Activated naive CD8-positive, alpha-beta T cell treated with anti-CD3 and anti-CD28 coated beads, Interleukin-2, amount 10 ng/mL, durations not matched to agents 7 days and 5 days (primary cell): ENCODE results near the gene PDGFD. TPM values are rescaled to one million over a fixed set of nuclear protein-coding genes. Genes with fewer than 3 reads are reported as not detected.

Source experiments
- ATAC-seq: fragments of 150-1000 bp; cut with Tn5 transposase; one replicate; pipeline ENCODE4 v1.10.0; 2021; ENCODE audit warnings: low read depth, moderate library complexity
- POLR2A ChIA-PET: fragments of 350-600 bp; sonication (Branson Sonifier 250); formaldehyde crosslinking; loops from one replicate; lab custom pipeline; 2021; ENCODE audit warnings: antibody characterized with exemption; lab: Charles Lee
- DNase-seq: peaks from one replicate; pipeline ENCODE4 v3.0.0; 2021
- H3K27ac Mint-ChIP-seq: one replicate; pipeline ENCODE4 v1.8.0; 2022; ENCODE audit warnings: mild to moderate bottlenecking, mixed read lengths
- H3K27me3 Mint-ChIP-seq: one replicate; pipeline ENCODE4 v1.8.0; 2022; ENCODE audit warnings: mild to moderate bottlenecking, moderate library complexity, mixed read lengths
- H3K36me3 Mint-ChIP-seq: one replicate; pipeline ENCODE4 v1.8.0; 2021; ENCODE audit warnings: mild to moderate bottlenecking, mixed read lengths
- H3K4me1 Mint-ChIP-seq: one replicate; pipeline ENCODE4 v1.8.0; 2021; ENCODE audit warnings: mixed read lengths
- H3K4me3 Mint-ChIP-seq: one replicate; pipeline ENCODE4 v1.8.0; 2022; ENCODE audit warnings: mild to moderate bottlenecking, moderate library complexity, mixed read lengths
- H3K9me3 Mint-ChIP-seq: one replicate; pipeline ENCODE4 v1.8.0; 2021; ENCODE audit warnings: mixed read lengths
- total RNA-seq, 2 experiments: library from RNA; stranded (reverse); gene quantifications; one replicate each; pipeline ENCODE4 v1.2.3, GENCODE V29; 2021

Gene PDGFD
- total RNA-seq, 2 experiments from 2014 or later: 0.39 to 1.3 TPM

GRCh38 chr11:104159356-104159755 lies 4.6 kb downstream of the PDGFD start:
- H3K27me3 Mint-ChIP-seq: peaks cover 14% of the 10 kb centered on the region
- H3K4me1 Mint-ChIP-seq: peaks cover 3% of the 10 kb centered on the region
- POLR2A ChIA-PET: no interaction called here
- ATAC-seq (no peak), DNase-seq (no peak)
- H3K36me3 Mint-ChIP-seq: no peaks in the 10 kb centered on the region
- H3K27ac Mint-ChIP-seq: no peak overlapping the region
- H3K4me3 Mint-ChIP-seq: no peak overlapping the region
- no peaks in the 10 kb centered on the region for H3K9me3 Mint-ChIP-seq

- Mint-ChIP-seq H3K9me3 (no peaks in the 10 kb centered on the region), H3K36me3 (no peaks in the 10 kb centered on the region), H3K4me1 (no peaks in the 10 kb centered on the region), H3K27me3 (no peaks in the 10 kb centered on the region), H3K27ac (no peak overlapping the region), H3K4me3 (no peak overlapping the region)
- ATAC-seq (no peak), DNase-seq (no peak)
- POLR2A ChIA-PET: no interaction called here
Observed at GRCh38 chr11:104155375-104155774, 8.6 kb downstream of the PDGFD start.

GRCh38 chr11:104154296-104154695 lies 9.7 kb downstream of the PDGFD start:
- DNase-seq (no peak), ATAC-seq (no peak)
- Mint-ChIP-seq H3K4me1 (no peaks in the 10 kb centered on the region), H3K36me3 (no peaks in the 10 kb centered on the region), H3K27me3 (no peaks in the 10 kb centered on the region), H3K9me3 (no peaks in the 10 kb centered on the region), H3K4me3 (no peak overlapping the region), H3K27ac (no peak overlapping the region)
- POLR2A ChIA-PET: no interaction called here

GRCh38 chr11:104152941-104153505 lies 10.9 kb downstream of the PDGFD start:
- DNase-seq: no peak
- H3K27ac Mint-ChIP-seq: no peak overlapping the region
- no peaks in the 10 kb centered on the region for H3K27me3 Mint-ChIP-seq
- no peak for ATAC-seq
- H3K4me1 Mint-ChIP-seq: no peaks in the 10 kb centered on the region
- POLR2A ChIA-PET: no interaction called here
- no peak overlapping the region for H3K4me3 Mint-ChIP-seq
- no peaks in the 10 kb centered on the region for H3K9me3 Mint-ChIP-seq
- no peaks in the 10 kb centered on the region for H3K36me3 Mint-ChIP-seq

GRCh38 chr11:104151404-104152204 lies 12.3 kb downstream of the PDGFD start:
- no peaks in the 10 kb centered on the region for H3K4me1 Mint-ChIP-seq
- no peaks in the 10 kb centered on the region for H3K36me3 Mint-ChIP-seq
- no peak for DNase-seq
- no peak overlapping the region for H3K27ac Mint-ChIP-seq
- no peaks in the 10 kb centered on the region for H3K27me3 Mint-ChIP-seq
- no peak overlapping the region for H3K4me3 Mint-ChIP-seq
- H3K9me3 Mint-ChIP-seq: no peaks in the 10 kb centered on the region
- ATAC-seq: no peak
- POLR2A ChIA-PET: no interaction called here

GRCh38 chr11:104148706-104149105 lies 15.2 kb downstream of the PDGFD start:
- no peaks in the 10 kb centered on the region for H3K36me3 Mint-ChIP-seq
- no peaks in the 10 kb centered on the region for H3K4me1 Mint-ChIP-seq
- POLR2A ChIA-PET: no interaction called here
- no peak overlapping the region for H3K4me3 Mint-ChIP-seq
- ATAC-seq (no peak), DNase-seq (no peak)
- no peaks in the 10 kb centered on the region for H3K27me3 Mint-ChIP-seq
- H3K27ac Mint-ChIP-seq: no peak overlapping the region
- H3K9me3 Mint-ChIP-seq: no peaks in the 10 kb centered on the region

GRCh38 chr11:104148074-104148473 lies 15.9 kb downstream of the PDGFD start:
- no peaks in the 10 kb centered on the region for H3K9me3 Mint-ChIP-seq
- H3K36me3 Mint-ChIP-seq: no peaks in the 10 kb centered on the region
- POLR2A ChIA-PET: no interaction called here
- ATAC-seq: no peak
- no peaks in the 10 kb centered on the region for H3K4me1 Mint-ChIP-seq
- no peak overlapping the region for H3K27ac Mint-ChIP-seq
- DNase-seq: no peak
- H3K27me3 Mint-ChIP-seq: no peaks in the 10 kb centered on the region
- H3K4me3 Mint-ChIP-seq: no peak overlapping the region

- Mint-ChIP-seq H3K4me1 (no peaks in the 10 kb centered on the region), H3K27me3 (no peaks in the 10 kb centered on the region), H3K27ac (no peak overlapping the region), H3K9me3 (no peaks in the 10 kb centered on the region), H3K4me3 (no peak overlapping the region), H3K36me3 (no peaks in the 10 kb centered on the region)
- no peak for ATAC-seq
- POLR2A ChIA-PET: no interaction called here
- no peak for DNase-seq
Observed at GRCh38 chr11:104146943-104147342, 17.0 kb downstream of the PDGFD start.

GRCh38 chr11:104146421-104146820 lies 17.5 kb downstream of the PDGFD start:
- Mint-ChIP-seq H3K4me3 (no peak overlapping the region), H3K4me1 (no peaks in the 10 kb centered on the region), H3K27me3 (no peaks in the 10 kb centered on the region), H3K27ac (no peak overlapping the region), H3K9me3 (no peaks in the 10 kb centered on the region), H3K36me3 (no peaks in the 10 kb centered on the region)
- DNase-seq (no peak), ATAC-seq (no peak)
- POLR2A ChIA-PET: no interaction called here

GRCh38 chr11:104145062-104145461 lies 18.9 kb downstream of the PDGFD start:
- POLR2A ChIA-PET: no interaction called here
- no peak for ATAC-seq
- DNase-seq: no peak
- Mint-ChIP-seq H3K9me3 (no peaks in the 10 kb centered on the region), H3K27me3 (no peaks in the 10 kb centered on the region), H3K36me3 (no peaks in the 10 kb centered on the region), H3K4me1 (no peaks in the 10 kb centered on the region), H3K27ac (no peak overlapping the region), H3K4me3 (no peak overlapping the region)

GRCh38 chr11:104142698-104143097 lies 21.2 kb downstream of the PDGFD start:
- no peak for DNase-seq
- no peak for ATAC-seq
- no peaks in the 10 kb centered on the region for H3K9me3 Mint-ChIP-seq
- H3K4me1 Mint-ChIP-seq: no peaks in the 10 kb centered on the region
- H3K4me3 Mint-ChIP-seq: no peak overlapping the region
- POLR2A ChIA-PET: no interaction called here
- no peak overlapping the region for H3K27ac Mint-ChIP-seq
- H3K27me3 Mint-ChIP-seq: no peaks in the 10 kb centered on the region
- no peaks in the 10 kb centered on the region for H3K36me3 Mint-ChIP-seq

GRCh38 chr11:104136861-104137260 lies 27.1 kb downstream of the PDGFD start:
- DNase-seq: no peak
- POLR2A ChIA-PET: no interaction called here
- ATAC-seq: no peak
- Mint-ChIP-seq H3K9me3 (no peaks in the 10 kb centered on the region), H3K27me3 (no peaks in the 10 kb centered on the region), H3K36me3 (no peaks in the 10 kb centered on the region), H3K4me3 (no peak overlapping the region), H3K27ac (no peak overlapping the region), H3K4me1 (no peaks in the 10 kb centered on the region)

- DNase-seq (no peak), ATAC-seq (no peak)
- no peak overlapping the region for H3K27ac Mint-ChIP-seq
- no peaks in the 10 kb centered on the region for H3K27me3 Mint-ChIP-seq
- no peak overlapping the region for H3K4me3 Mint-ChIP-seq
- no peaks in the 10 kb centered on the region for H3K9me3 Mint-ChIP-seq
- no peaks in the 10 kb centered on the region for H3K36me3 Mint-ChIP-seq
- H3K4me1 Mint-ChIP-seq: no peaks in the 10 kb centered on the region
- POLR2A ChIA-PET: no interaction called here
Observed at GRCh38 chr11:104134745-104135144, 29.2 kb downstream of the PDGFD start.

GRCh38 chr11:104130161-104130560 lies 33.8 kb downstream of the PDGFD start:
- Mint-ChIP-seq H3K27me3 (no peaks in the 10 kb centered on the region), H3K9me3 (no peaks in the 10 kb centered on the region), H3K36me3 (no peaks in the 10 kb centered on the region), H3K4me3 (no peak overlapping the region), H3K27ac (no peak overlapping the region), H3K4me1 (no peaks in the 10 kb centered on the region)
- DNase-seq (no peak), ATAC-seq (no peak)
- POLR2A ChIA-PET: no interaction called here
